K562 (cell line): ENCODE results near the gene NOA1. TPM values are rescaled to one million over a fixed set of nuclear protein-coding genes. Genes with fewer than 3 reads are reported as not detected.

ENCODE experiments used
- ADNP ChIP-seq: fragments of 200-800 bp; sonication (Bioruptor generic); IDR thresholded peaks from 2 replicates; pipeline ENCODE4 v1.6.1; 2016; ENCODE audit warnings: missing genetic modification characterization, missing compliant biosample characterization
- BHLHE40 ChIP-seq: IDR thresholded peaks from 2 replicates; pipeline ENCODE4 v1.6.1; 2011; ENCODE audit warnings: low read length, improper control_type of control experiment
- BRD4 ChIP-seq: fragments of 200-600 bp; sonication (generic); IDR thresholded peaks from 2 replicates; pipeline ENCODE4 v1.6.1; 2017; ENCODE audit warnings: inconsistent platforms
- EZH2 ChIP-seq: IDR thresholded peaks from 2 replicates; pipeline ENCODE4 v1.6.1; 2012; ENCODE audit warnings: low read depth, mild to moderate bottlenecking, inconsistent platforms, low read length, borderline replicate concordance
- FOXA3 ChIP-seq, 2 experiments: fragments of 450-650 bp in 1 of 2; sonication (generic) in 1 of 2; formaldehyde crosslinking; IDR thresholded peaks in 1 of 2; conservative IDR thresholded peaks in 1 of 2; 2 replicates each; pipeline versions ENCODE4 v1.4.0 to v1.8.0; 2020 to 2022; ENCODE audit warnings: mild to moderate bottlenecking in 2 of 2, missing genetic modification reagents in 1 of 2
- HNRNPLL ChIP-seq: fragments of 200-400 bp; formaldehyde crosslinking; IDR thresholded peaks from 2 replicates; pipeline ENCODE4 v1.6.1; 2017; ENCODE audit warnings: low read length, low read depth, mild to moderate bottlenecking; ENCODE audit not compliant: poor library complexity, severe bottlenecking
- JUND ChIP-seq, 2 experiments: IDR thresholded peaks; 2 replicates in 1 of 2; 3 replicates in 1 of 2; pipeline ENCODE4 v1.6.1; 2011; ENCODE audit warnings: borderline replicate concordance in 2 of 2, low read depth in 2 of 2, low read length in 2 of 2, improper control_type of control experiment in 1 of 2, missing biosample characterization in 1 of 2, missing genetic modification characterization in 1 of 2, missing genetic modification reagents in 1 of 2
- LEF1 ChIP-seq: fragments of 450-650 bp; IDR thresholded peaks from 2 replicates; pipeline ENCODE4 v1.6.1; 2016; ENCODE audit warnings: mild to moderate bottlenecking
- MAZ ChIP-seq, 2 experiments: fragments of 450-650 bp in 1 of 2; sonication (generic) in 1 of 2; formaldehyde crosslinking; IDR thresholded peaks in 1 of 2; conservative IDR thresholded peaks in 1 of 2; 2 replicates each; pipeline versions ENCODE4 v1.4.0 to v1.5.0; 2020; ENCODE audit warnings: mild to moderate bottlenecking in 1 of 2, missing genetic modification reagents in 1 of 2
- NFE2 ChIP-seq: IDR thresholded peaks from 2 replicates; pipeline ENCODE4 v1.6.1; 2014; ENCODE audit warnings: antibody characterized with exemption, low read depth
- NFXL1 ChIP-seq: fragments of 450-650 bp; formaldehyde crosslinking; IDR thresholded peaks from 2 replicates; pipeline ENCODE4 v1.4.0; 2021; ENCODE audit warnings: mild to moderate bottlenecking
- RAD51 ChIP-seq: fragments of 450-650 bp; IDR thresholded peaks from 2 replicates; pipeline ENCODE4 v1.7.1; 2016; ENCODE audit warnings: low read depth, mild to moderate bottlenecking, borderline replicate concordance
- RBM25 ChIP-seq: fragments of 200-400 bp; formaldehyde crosslinking; IDR thresholded peaks from 2 replicates; pipeline ENCODE4 v1.6.1; 2018; ENCODE audit warnings: low read length, low read depth, moderate library complexity; ENCODE audit not compliant: severe bottlenecking
- RUNX1 ChIP-seq: sonication (generic); IDR thresholded peaks from 2 replicates; pipeline ENCODE4 v1.6.1; 2016; ENCODE audit warnings: antibody characterized with exemption, low read depth
- ZBTB12 ChIP-seq: fragments of 250-450 bp; sonication (Bioruptor Pico); IDR thresholded peaks from 2 replicates; pipeline ENCODE4 v1.4.0; 2020
- ZBTB33 ChIP-seq: sonication (generic); formaldehyde crosslinking; IDR thresholded peaks from 2 replicates; pipeline ENCODE4 v1.8.1; 2023; ENCODE audit warnings: mild to moderate bottlenecking, missing genetic modification reagents
- ZNF12 ChIP-seq: sonication (generic); formaldehyde crosslinking; IDR thresholded peaks from 2 replicates; pipeline ENCODE4 v1.4.0; 2020; ENCODE audit warnings: mild to moderate bottlenecking, missing genetic modification reagents
- ZNF184 ChIP-seq: sonication (generic); formaldehyde crosslinking; IDR thresholded peaks from 2 replicates; pipeline ENCODE4 v1.5.0; 2020; ENCODE audit warnings: missing genetic modification reagents
- ZNF263 ChIP-seq: sonication (generic); formaldehyde crosslinking; IDR thresholded peaks from 2 replicates; pipeline ENCODE4 v1.8.0; 2022; ENCODE audit warnings: mild to moderate bottlenecking, missing genetic modification reagents, borderline replicate concordance
- ZNF395 ChIP-seq: fragments of 200-800 bp; sonication (Bioruptor generic); IDR thresholded peaks from 2 replicates; pipeline ENCODE4 v1.6.1; 2017; ENCODE audit warnings: missing genetic modification characterization, missing compliant biosample characterization
- polyA plus RNA-seq, 8 experiments: library from polyadenylated mRNA; depleted of rRNA in 4 of 8; stranded (reverse) in 5 of 8; unstranded in 3 of 8; fragments of >200 nt; fragmentation: Nextera tagmentation in 2 of 8; fragmentation: Illumina TruSeq in 1 of 8; extraction: Ambion mirVana in 2 of 8; extraction: Trizol in 1 of 8; gene quantifications; 2 replicates each; pipeline versions ENCODE4 v1.2.1 to v1.2.3, GENCODE V29; 2011 to 2014; ENCODE audit warnings: inconsistent platforms in 1 of 8, missing spikeins in 1 of 8
- total RNA-seq, 7 experiments: library from RNA; depleted of rRNA in 6 of 7; stranded (reverse); fragments of >200 nt in 6 of 7; fragmentation: Illumina TruSeq in 2 of 7; extraction: Trizol in 2 of 7; gene quantifications; 2 replicates each; pipeline versions ENCODE4 v1.2.1 to v1.2.3, GENCODE V29; 2011 to 2021; ENCODE audit warnings: low replicate concordance in 1 of 7

The NOA1 gene
- total and polyA plus RNA-seq, 9 of the 15 experiments (the other 6 are each of a cell fraction or from before 2014, with no cell fraction given) = 2.6 to 26.6 (median 16.7) TPM

- TF ChIP-seq FOXA3 (CRISPR knock-in tag; conservative IDR thresholded peaks at IDR 0.05 in 1 of 2, IDR thresholded peaks at IDR 0.05 in 1 of 2) = no peak
- TF ChIP-seq JUND (IDR thresholded peaks at IDR 0.05; ENCODE audit: borderline replicate concordance, low read depth, low read length) = no peak
- no peak; the same call in 2 of the 3 replicates for TF ChIP-seq JUND (tag; IDR thresholded peaks at IDR 0.05; ENCODE audit: borderline replicate concordance, low read depth, low read length)
- no peak for TF ChIP-seq LEF1
- no peak for TF ChIP-seq ZNF12 (CRISPR knock-in tag)
- no peak for TF ChIP-seq RUNX1
- TF ChIP-seq ZNF184 = no peak
- TF ChIP-seq NFE2 = no peak
- TF ChIP-seq ZNF395 (CRISPR knock-in tag) = 0 out of 2 replicates have a peak, but pooled peaks have one; percentile 36
- no peak for TF ChIP-seq RAD51
- peak in 1 of 2 experiments; percentile 18; a peak in 1 of 4 replicates for TF ChIP-seq MAZ (CRISPR knock-in tag; conservative IDR thresholded peaks at IDR 0.05 in 1 of 2, IDR thresholded peaks at IDR 0.05 in 1 of 2)
- TF ChIP-seq ZBTB33 (CRISPR knock-in tag) = no peak
- no peak for TF ChIP-seq BHLHE40
- no peak; the same call in 1 of the 2 replicates for TF ChIP-seq BRD4
- no peak for TF ChIP-seq ZBTB12
- TF ChIP-seq EZH2 = no peak
- TF ChIP-seq ZNF263 = 0 out of 2 replicates have a peak, but pooled peaks have one; percentile 27
- peak; percentile 27 for TF ChIP-seq RBM25
- no peak for TF ChIP-seq NFXL1 (CRISPR knock-in tag)
- TF ChIP-seq ADNP (tag) = no peak
- TF ChIP-seq HNRNPLL = peak; percentile 33
These were observed at the start of gene NOA1 (continued) for GRCh38 chr4:56977321-56978012.
